ENCODE measurements around the gene ATP6AP1. TPM values are rescaled to one million over a fixed set of nuclear protein-coding genes. Genes with fewer than 3 reads are reported as not detected.

The ATP6AP1 gene
- total and polyA plus RNA-seq, 2 of the 13 experiments (the other 11 are each of a cell fraction or from before 2014, with no cell fraction given): 56.7 to 110 TPM

GRCh38 chrX:154452823-154453222 is 24.3 kb downstream of the ATP6AP1 start:
- in situ Hi-C loops (cut with HindIII; ENCODE audit: extremely low pct_ligation_motif_present, low pct_unique_long_range_greater_than_20kb): no loop called here
- Histone ChIP-seq H3K27me3 (ENCODE audit: control insufficient read depth in 1 of 2, insufficient read depth in 2 of 2, low read length in 2 of 2) (no peaks in the 10 kb centered on the region), H3K4me3 (replicated peaks in 1 of 3; ENCODE audit: insufficient read depth in 1 of 3, low read depth in 2 of 3, low read length in 3 of 3) (no peak overlapping the region), H3K4me2 (ENCODE audit: low read depth, low read length) (no peak overlapping the region), H2AFZ (ENCODE audit: low read length) (no peak overlapping the region), H3K79me2 (ENCODE audit: insufficient read depth, low read length) (no peaks in the 10 kb centered on the region), H3K36me3 (replicated peaks in 1 of 2; ENCODE audit: control insufficient read depth in 1 of 2, insufficient read depth in 2 of 2, low read length in 2 of 2) (no peaks in the 10 kb centered on the region), H3K27ac (ENCODE audit: extremely low read length, insufficient read depth, low read length) (no peak overlapping the region), H3K9ac (ENCODE audit: insufficient read depth, low read depth, low read length) (no peak overlapping the region), H3K9me3 (ENCODE audit: low read length) (no peaks in the 10 kb centered on the region), H3K4me1 (ENCODE audit: insufficient read depth, low read length) (no peaks in the 10 kb centered on the region), H4K20me1 (ENCODE audit: insufficient read depth, low read length) (no peaks in the 10 kb centered on the region)
- ATAC-seq (no peak), DNase-seq (ENCODE audit: low spot score) (no peak), FAIRE-seq (no peak)
- CTCF ChIA-PET (ENCODE audit: low intra/inter-chr PET ratio, low total read pairs): no interaction called here
- POLR2A ChIA-PET: no interaction called here
- no TSS peak for BruUV-seq (replicated peaks)
- WGBS (ENCODE audit: low lambda C conversion rate): 96% methylated on average over 9 of the region's 9 CpGs
- intact Hi-C loops (cut with micrococcal nuclease; ENCODE audit: unreplicated experiment): no loop called here
- no peak for TF ChIP-seq ZNF574 (CRISPR knock-in tag; IDR thresholded peaks at IDR 0.05)
- TF ChIP-seq ATRX (CRISPR knock-in tag; IDR thresholded peaks at IDR 0.05; ENCODE audit: borderline replicate concordance): no peak
- TF ChIP-seq RNF219 (CRISPR knock-in tag; IDR thresholded peaks at IDR 0.05): no peak
- no peak for TF ChIP-seq ZNF318 (CRISPR knock-in tag; IDR thresholded peaks at IDR 0.05)
- TF ChIP-seq SP2 (CRISPR knock-in tag; IDR thresholded peaks at IDR 0.05): no peak
- no peak for TF ChIP-seq ZNF451 (CRISPR knock-in tag; IDR thresholded peaks at IDR 0.05)
- no peak for TF ChIP-seq ELK4 (CRISPR knock-in tag; IDR thresholded peaks at IDR 0.05; ENCODE audit: borderline replicate concordance)
- TF ChIP-seq ELF4 (CRISPR knock-in tag; IDR thresholded peaks at IDR 0.05; ENCODE audit: borderline replicate concordance): no peak
- TF ChIP-seq ZNF615 (CRISPR knock-in tag; IDR thresholded peaks at IDR 0.05; ENCODE audit: borderline replicate concordance): no peak
- TF ChIP-seq PHF20 (CRISPR knock-in tag; IDR thresholded peaks at IDR 0.05): no peak
